AG04450 (cell line): ENCODE measurements around the gene NGRN. TPM values are rescaled to one million over a fixed set of nuclear protein-coding genes. Genes with fewer than 3 reads are reported as not detected.
A peak's percentile ranks its signal among the peaks of the same experiment; 100 is the strongest.

Experiments
- CTCF ChIA-PET: fragments of 300-600, 350-600 bp; formaldehyde crosslinking; extraction: SDS; loops from one replicate; lab custom pipeline; 2022; ENCODE audit warnings: antibody characterized with exemption, inconsistent platforms; lab: Charles Lee
- POLR2A ChIA-PET: fragments of 350-600 bp; formaldehyde crosslinking; extraction: SDS; loops from one replicate; lab custom pipeline; 2021; ENCODE audit warnings: antibody characterized with exemption, inconsistent platforms; lab: Yijun Ruan, JAX
- DNase-seq: peaks from one replicate; pipeline ENCODE4 v3.0.0-alpha.2; 2011; ENCODE audit warnings: low read depth, low spot score
- H3K27ac ChIP-seq: one replicate; pipeline ENCODE4 v1.5.1; 2012; ENCODE audit warnings: low read depth, low read length, control low read depth
- H3K27me3 ChIP-seq: one replicate; pipeline ENCODE4 v1.6.0; 2012; ENCODE audit warnings: low read length; ENCODE audit not compliant: control insufficient read depth, insufficient read depth
- H3K4me3 ChIP-seq: 2 replicates; pipeline ENCODE4 v1.5.1; 2011; ENCODE audit warnings: mild to moderate bottlenecking, low read depth, low read length, control low read depth
- H3K9me3 ChIP-seq: 2 replicates; pipeline ENCODE4 v1.5.1; 2012; ENCODE audit warnings: low read length; ENCODE audit not compliant: control insufficient read depth, insufficient read depth
- polyA plus RNA-seq: library from polyadenylated mRNA; depleted of rRNA; stranded (reverse); fragments of >200 nt; gene quantifications from 2 replicates; pipeline ENCODE4 v1.2.3, GENCODE V29; 2011
- TF ChIP-seq, protein P1 (sequence below): IDR thresholded peaks from 2 replicates; pipeline ENCODE4 v1.5.1; 2011; ENCODE audit warnings: low read depth, low read length, control low read depth, inconsistent platforms

NGRN gene
- polyA plus RNA-seq, 1 experiment: 81.8 TPM

DNA sequence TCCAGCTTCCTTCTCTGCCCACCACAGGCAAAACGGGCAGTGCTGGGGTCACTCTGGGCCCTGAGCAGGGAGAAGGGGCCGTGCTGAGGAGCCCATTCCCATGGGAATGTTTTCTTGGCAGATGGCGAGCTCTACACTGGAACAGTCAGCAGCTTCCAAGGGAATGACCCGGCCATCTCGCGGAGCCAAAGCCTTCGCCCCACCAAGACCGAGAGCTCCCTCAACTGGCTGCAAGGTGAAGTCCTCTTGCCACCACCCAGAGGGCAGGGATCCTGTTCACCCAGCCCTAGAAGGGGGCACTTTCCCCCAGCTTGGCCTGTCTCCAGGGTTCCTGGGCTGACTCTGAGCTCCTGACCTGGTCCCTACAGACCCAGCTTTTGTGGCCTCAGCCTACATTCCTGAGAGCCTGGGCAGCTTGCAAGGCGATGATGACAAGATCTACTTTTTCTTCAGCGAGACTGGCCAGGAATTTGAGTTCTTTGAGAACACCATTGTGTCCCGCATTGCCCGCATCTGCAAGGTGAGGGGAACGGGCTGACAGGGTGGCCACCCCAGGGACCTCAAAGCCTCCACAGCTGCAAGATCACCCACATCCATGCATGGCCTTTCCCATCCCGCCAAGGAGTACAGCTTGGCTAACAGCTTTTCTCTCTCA lies 44.1 kb upstream of the NGRN start:
- no peak overlapping the region for H3K4me3 ChIP-seq
- TF ChIP-seq, protein P1, sequence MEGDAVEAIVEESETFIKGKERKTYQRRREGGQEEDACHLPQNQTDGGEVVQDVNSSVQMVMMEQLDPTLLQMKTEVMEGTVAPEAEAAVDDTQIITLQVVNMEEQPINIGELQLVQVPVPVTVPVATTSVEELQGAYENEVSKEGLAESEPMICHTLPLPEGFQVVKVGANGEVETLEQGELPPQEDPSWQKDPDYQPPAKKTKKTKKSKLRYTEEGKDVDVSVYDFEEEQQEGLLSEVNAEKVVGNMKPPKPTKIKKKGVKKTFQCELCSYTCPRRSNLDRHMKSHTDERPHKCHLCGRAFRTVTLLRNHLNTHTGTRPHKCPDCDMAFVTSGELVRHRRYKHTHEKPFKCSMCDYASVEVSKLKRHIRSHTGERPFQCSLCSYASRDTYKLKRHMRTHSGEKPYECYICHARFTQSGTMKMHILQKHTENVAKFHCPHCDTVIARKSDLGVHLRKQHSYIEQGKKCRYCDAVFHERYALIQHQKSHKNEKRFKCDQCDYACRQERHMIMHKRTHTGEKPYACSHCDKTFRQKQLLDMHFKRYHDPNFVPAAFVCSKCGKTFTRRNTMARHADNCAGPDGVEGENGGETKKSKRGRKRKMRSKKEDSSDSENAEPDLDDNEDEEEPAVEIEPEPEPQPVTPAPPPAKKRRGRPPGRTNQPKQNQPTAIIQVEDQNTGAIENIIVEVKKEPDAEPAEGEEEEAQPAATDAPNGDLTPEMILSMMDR: peak; percentile 90
- ChIA-PET POLR2A (interaction anchor here (0.5 to 1.2 kb wide), 4 partner anchors 12 to 120 kb away, joined by 3 to 6 read pairs (median 4); partner anchors contain the start of genes CIB1 and GDPGP1), CTCF (interaction anchor here (0.6 to 2.7 kb wide), 38 partner anchors 9 to 397 kb away, joined by 3 to 36 read pairs (median 5); partner anchors contain the start of genes CIB1, GDPGP1, IDH2 and SEMA4B)
- H3K27ac ChIP-seq: peak overlapping the region; percentile 39
- no peaks in the 10 kb centered on the region; the same call in 1 of the 2 replicates for H3K9me3 ChIP-seq
- H3K27me3 ChIP-seq: no peaks in the 10 kb centered on the region
- DNase-seq: peak; percentile 53

DNA sequence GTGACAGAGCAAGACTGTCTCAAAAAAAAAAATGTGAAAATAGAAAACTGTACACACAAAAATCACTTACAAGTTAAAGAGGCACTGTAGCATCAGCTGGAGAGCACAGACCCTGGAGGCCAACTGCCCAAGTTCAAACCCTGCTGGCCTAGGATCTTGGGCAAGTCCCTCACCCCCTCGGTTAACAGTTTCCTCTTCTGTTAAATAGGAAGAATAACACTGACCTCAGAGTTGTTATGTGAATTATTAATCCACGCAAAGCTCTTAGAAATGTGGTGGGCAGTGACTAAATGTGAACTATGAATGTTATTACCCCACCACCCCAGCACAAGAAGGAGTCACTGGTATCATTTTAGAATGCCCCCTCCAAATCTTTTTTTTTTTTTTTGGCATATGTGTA lies 42.9 kb upstream of the NGRN start:
- no peak for DNase-seq

DNA sequence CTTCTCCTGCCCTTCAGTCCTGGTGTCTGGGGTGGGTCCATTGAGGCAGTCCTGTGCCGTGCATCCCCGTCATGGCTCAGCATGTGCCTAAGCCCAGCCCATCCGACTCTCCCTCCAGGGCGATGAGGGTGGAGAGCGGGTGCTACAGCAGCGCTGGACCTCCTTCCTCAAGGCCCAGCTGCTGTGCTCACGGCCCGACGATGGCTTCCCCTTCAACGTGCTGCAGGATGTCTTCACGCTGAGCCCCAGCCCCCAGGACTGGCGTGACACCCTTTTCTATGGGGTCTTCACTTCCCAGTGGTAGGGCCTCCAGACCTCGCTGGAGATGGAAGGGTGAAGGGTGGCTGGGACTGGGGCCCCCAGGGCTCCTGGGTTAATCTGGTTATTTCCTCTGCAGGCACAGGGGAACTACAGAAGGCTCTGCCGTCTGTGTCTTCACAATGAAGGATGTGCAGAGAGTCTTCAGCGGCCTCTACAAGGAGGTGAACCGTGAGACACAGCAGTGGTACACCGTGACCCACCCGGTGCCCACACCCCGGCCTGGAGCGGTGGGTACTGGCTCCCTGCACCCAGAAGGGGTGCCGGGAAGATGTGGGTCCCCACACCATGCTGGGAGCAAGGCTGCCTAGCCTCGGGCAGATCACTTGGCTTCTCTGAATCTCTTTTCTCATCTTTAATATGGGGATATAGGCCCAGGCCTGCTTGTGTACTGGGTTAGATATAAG lies 41.9 kb upstream of the NGRN start:
- no peaks in the 10 kb centered on the region; the same call in 1 of the 2 replicates for H3K9me3 ChIP-seq
- POLR2A ChIA-PET: no interaction called here
- DNase-seq: no peak
- TF ChIP-seq, protein P1: no peak
- no peak overlapping the region for H3K27ac ChIP-seq
- H3K27me3 ChIP-seq: no peaks in the 10 kb centered on the region
- CTCF ChIA-PET: interaction anchor here (2.7 kb wide), 1 partner anchor 9 kb away, joined by 36 read pairs; the partner anchor contains the start of genes CIB1 and GDPGP1
- no peak overlapping the region for H3K4me3 ChIP-seq

More for the DNA sequence above, 42.9 kb upstream of the NGRN start:
- no peaks in the 10 kb centered on the region for H3K27me3 ChIP-seq
- no peaks in the 10 kb centered on the region; the same call in 1 of the 2 replicates for H3K9me3 ChIP-seq
- TF ChIP-seq, protein P1: no peak
- POLR2A ChIA-PET: no interaction called here
- H3K27ac ChIP-seq: no peak overlapping the region
- no peak overlapping the region for H3K4me3 ChIP-seq
- CTCF ChIA-PET: interaction anchor here (0.6 to 2.7 kb wide), 10 partner anchors 10 to 348 kb away, joined by 3 to 36 read pairs (median 6); partner anchors contain the start of genes CIB1 and GDPGP1

DNA sequence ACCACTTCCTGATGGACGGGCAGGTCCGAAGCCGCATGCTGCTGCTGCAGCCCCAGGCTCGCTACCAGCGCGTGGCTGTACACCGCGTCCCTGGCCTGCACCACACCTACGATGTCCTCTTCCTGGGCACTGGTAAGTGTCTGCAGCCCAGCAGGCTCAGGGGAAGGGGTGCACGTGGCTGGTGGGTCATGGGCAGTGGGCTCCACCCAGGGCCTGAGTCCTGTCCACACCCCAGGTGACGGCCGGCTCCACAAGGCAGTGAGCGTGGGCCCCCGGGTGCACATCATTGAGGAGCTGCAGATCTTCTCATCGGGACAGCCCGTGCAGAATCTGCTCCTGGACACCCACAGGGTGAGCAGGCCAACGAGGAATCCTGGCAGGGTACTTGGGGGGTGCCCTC lies 40.4 kb upstream of the NGRN start:
- Histone ChIP-seq H3K4me3 (no peak overlapping the region), H3K27me3 (no peaks in the 10 kb centered on the region), H3K9me3 (no peaks in the 10 kb centered on the region; the same call in 1 of the 2 replicates), H3K27ac (no peak overlapping the region)
- ChIA-PET CTCF (no interaction called here), POLR2A (no interaction called here)
- no peak for DNase-seq
- TF ChIP-seq, protein P1: no peak
